Activated CD8-positive, alpha-beta memory T cell treated with anti-CD3 and anti-CD28 coated beads, Interleukin-2, amount 50 U/mL, for 48 hours (primary cell): Measurements from ENCODE around the gene ARX.
A peak's percentile ranks its signal among the peaks of the same experiment; 100 is the strongest.

Experiments used
- DNase-seq: peaks from one replicate; pipeline ENCODE4 v3.0.0-alpha.2; 2020

Gene ARX

DNA sequence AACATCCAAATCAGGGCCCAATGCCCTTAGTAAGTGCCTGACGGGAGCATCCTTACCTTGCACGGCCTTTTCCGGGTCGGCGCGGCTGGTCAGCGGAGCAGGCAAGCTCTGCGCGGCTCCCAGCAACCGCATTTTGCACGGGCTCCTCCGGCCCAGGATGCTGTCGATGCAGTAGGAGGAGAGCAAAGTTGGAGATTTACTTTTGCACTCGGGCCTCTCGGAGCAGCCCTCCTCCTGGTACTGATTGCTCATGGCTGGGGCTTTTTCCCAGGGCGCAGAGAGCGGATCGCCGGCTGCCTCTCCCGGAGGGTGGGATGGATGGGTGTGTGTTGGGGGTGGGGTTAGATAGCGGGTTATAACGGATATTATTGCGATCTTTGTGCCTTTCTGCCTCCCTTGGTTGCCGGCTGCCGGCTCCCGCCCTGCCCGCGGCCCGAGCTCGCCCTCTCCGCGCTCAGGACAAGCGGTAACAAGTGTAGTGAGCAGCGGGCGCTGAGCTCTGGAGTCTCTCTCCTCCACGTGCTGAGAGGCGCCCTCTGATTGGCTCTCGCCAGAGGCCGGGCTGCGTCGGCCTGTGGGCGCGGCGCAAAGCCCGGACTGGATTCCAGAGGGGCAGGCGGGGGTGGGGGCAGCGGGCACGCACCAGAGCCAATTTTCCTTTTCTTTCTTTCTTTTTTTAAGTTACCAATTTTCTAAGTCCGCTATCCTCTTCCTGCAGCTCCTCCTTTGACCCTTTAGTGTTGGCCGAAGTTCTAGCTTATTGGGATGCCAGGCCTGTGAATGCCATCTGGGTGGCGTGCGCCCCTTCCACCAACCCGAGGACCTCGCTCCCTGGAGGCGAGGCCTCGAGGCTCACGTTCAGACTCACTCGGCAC is at the start of gene ARX:
TSS of gene ARX (minus strand) at position 480 of the 875 bp plus-strand sequence. CDS start at position 252, 228 bp downstream.
- peak; percentile 61 for DNase-seq

- DNase-seq = no peak
These were observed 43.5 kb upstream of the ARX start for GRCh38 chrX:25059273-25059672.

DNA sequence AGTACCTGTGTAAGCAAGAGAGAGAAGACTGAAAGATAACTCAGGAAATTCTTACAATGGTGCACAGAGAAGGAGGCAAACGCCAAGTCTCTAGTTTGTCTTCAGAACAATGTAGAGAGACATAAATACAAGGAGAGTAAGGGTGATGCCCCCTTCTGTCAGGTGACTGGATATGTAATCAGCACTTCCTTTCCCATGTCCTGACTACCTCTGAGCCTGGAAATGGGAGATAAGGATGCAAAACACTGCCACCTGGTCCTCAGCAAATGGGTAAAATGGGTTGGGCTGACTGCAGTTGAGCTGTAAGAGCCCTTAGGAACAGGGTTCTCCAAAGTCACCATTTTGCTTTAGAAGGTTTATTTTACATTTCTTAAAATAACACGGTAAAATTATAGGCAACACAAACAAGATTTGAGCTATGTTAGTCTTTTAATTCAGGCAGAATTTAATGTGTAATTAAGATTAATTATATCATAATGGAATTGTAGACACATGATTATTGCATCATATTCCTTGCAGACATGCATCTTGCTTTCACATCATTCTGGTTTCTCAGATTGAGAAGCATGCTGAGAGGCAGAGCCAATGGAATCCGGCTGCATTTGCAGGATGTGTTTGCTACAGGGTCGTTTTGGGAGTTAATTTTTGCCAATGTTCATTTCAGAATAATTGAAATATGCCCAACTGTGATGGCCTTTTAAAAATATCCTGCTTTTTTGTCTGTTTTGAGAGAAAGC is 37.2 kb upstream of the ARX start:
- no peak for DNase-seq

- DNase-seq = no peak
These were observed 34.2 kb upstream of the ARX start for GRCh38 chrX:25049971-25050370.

GRCh38 chrX:25049357-25049756 is 33.6 kb upstream of the ARX start:
- no peak for DNase-seq

GRCh38 chrX:25048178-25048577 is 32.4 kb upstream of the ARX start:
- DNase-seq = no peak

GRCh38 chrX:25043192-25043591 is 27.4 kb upstream of the ARX start:
- no peak for DNase-seq

- DNase-seq = no peak
These were observed 23.3 kb upstream of the ARX start for GRCh38 chrX:25039036-25039435.

DNA sequence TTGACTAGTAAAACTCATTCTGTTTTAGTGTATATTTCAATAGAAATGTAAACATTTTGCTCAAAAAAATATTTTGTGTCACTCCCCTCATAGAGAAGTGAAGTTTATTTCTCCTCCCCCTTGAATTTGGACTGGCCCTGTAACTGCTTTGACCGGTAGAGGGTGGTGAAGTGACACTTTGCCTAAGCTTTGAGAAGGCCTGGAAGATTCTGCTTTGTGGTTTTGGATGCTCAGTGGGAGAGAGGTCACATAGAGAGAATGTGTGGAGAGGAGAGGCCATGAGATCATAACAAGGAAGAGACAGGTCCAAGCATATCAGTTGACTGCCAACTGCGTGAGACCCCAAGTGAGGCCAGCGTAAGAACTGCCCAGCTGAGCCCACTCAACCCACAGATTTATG is 19.1 kb upstream of the ARX start:
- no peak for DNase-seq

DNA sequence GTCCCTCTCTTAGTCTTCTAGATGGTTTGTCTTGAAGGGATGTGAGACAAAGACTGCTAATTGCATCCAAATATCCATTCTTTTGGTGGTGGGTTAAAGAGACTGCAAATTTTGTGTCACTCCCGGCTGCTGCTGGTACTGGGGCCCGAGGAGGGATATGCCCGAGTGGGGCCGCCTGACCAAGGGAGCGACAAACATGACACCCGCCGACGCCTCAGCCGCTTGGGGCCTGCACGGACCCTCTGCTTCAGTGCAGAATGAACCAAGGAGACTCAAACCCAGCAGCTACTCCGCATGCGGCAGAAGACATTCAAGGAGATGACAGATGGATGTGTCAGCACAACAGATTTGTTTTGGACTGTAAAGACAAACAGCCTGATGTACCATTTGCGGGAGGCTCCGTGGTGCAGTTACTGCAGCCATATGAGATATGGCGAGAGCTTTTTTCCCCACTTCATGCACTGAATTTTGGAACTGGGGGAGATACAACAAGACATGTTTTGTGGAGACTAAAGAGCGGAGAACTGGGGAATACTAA is 13.6 kb upstream of the ARX start:
- DNase-seq = no peak

DNA sequence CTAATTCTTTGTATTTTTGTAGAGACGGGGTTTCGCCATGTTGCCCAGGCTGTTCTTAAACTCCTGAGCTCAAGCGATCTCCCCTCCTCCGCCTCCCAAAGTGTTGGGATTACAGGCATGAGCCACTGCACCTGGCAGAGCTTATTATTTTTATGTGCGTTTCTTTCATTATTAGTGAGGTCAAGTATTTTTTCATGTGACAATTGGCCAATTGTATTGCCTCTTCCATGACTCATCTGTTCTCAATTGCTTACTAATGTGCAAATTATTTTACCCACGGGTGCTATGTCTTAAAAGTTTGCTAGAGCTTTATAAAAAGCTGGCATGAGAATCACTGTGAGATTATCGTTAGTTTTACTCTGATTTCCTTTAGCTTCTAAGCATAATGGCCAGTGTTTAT is 13.0 kb upstream of the ARX start:
- no peak for DNase-seq

- no peak for DNase-seq
These were observed 10.8 kb upstream of the ARX start for GRCh38 chrX:25026576-25026975.

DNA sequence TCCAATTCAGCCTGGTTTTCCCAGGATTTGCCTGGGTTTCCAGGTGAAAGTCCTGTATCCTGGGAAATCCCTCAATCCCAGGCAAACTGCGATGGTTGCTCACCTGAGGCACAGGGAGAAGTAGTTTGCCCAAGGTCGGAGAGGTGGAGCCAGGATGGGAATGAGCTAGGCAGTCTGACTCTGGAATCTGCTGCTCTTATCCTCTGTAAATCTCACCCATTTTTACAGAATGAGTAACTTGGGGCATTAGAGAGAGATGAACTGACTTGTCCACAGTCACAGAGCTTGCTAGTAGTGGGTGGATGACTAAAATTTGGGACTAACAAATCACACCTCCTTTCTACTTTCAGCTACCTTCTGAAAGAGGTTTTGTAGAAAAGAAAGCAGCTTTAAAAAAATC is 9.8 kb upstream of the ARX start:
- no peak for DNase-seq

GRCh38 chrX:25023908-25024307 is 8.1 kb upstream of the ARX start:
- DNase-seq = no peak

- peak; percentile 49 for DNase-seq
These were observed 6.9 kb upstream of the ARX start for GRCh38 chrX:25022499-25023325.

DNA sequence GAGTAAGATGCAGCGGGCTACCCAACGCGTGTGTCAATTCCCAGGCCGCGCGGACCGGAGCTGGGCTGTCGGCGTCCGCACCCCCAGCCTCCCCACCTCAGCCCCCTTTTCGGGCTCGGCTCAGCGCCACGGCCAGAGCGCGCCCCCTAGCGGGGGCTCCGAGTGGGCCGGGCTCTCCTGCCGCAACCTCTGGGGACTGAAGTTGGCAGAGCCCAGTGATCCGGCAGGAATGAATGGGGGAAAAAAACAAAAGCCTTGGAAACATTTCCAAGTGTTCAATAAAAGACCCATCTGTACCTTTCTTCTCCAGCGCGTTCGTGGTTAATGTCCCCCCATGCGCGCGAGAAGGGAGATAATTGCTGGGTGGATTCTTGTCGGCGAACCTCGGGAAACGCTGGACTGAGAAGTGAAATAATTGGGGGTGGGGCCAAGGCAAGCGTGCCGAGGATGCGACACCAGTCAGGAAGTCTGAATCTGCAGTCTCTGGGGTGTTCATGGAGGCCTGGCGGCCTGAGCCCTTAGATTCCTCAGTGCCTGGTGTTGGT is 5.2 kb upstream of the ARX start:
- peak; percentile 77 for DNase-seq

GRCh38 chrX:25020391-25020904 is 4.7 kb upstream of the ARX start:
- DNase-seq = peak; percentile 48

DNA sequence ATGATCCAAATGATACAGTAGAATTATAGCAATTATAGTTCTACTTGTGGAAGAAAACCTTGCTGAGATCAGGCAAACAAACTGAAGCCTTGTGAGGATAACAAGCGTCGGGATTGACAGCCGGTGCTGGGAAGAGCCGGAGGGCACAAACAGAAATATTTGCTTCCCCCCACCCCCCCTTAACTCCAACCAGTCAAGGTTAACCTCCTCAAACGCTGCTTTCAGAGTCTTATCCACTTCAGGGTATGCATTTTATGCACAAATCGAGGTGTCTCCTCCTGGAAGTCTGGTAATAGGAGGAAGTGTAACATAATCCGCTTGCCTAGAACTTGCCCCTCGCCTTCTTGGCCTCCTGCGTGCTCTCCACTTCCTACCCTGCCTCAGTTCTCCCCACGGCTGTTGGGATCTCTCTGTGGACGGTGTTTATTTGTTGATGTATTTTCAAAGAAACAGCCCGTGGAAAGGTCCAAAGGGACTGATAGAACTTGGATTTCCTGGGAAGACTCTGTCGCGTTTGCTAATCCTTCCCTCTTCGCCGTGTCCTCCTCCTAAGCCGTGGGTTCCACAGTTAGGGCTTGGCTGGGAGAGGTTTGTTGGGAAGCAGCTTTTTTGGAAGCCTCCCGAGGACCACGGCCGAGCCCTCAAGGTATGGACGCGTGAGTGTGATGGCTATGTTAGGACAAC is 4.1 kb upstream of the ARX start:
- no peak for DNase-seq

DNA sequence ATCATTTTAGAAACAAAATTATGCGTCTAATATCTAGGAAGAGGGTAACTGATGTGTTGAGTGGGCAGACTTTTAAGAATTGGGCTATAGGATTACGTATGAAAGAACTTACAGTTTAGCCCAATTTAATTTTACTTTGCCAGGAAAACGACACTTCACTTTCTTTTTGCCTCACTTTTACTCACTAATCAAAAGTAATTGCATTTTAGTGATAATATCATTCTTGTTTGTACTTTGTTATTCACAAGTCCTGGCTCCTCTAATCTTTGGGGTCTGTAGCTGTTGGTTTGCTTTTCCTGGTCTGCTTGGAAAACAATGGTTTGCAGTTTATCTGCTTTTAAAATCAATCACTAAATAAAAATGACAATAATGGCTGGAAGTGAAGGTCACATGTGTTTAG is 2.9 kb upstream of the ARX start:
- DNase-seq = no peak

DNA sequence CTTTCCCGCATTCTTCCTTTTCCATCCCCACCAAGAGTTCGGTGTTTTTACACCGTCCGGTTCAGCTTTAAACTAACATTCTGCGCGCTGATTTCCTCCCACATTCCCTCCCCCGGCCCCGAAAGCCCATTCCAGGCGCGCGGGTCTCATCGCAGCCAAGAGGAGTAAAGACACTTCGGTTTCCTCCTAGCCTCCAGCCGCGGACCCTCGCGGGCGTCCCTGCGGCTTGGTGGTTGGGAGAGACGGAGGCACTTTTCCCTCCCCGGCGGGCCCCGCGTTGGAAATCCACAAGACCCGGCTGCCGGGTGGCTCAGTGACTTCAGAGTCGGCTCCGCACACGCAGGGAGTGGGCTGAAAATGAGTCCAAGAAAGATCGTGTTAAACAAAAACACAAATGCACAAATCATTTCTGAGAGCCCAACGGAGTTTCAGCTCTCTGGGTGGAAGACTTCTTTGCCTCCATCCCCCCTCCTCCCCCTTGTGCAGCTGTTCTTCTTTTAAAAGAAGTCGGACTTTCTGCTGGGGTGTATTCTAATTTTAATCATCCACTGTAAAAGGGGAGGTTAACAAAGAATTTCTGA is 2.0 kb upstream of the ARX start:
- DNase-seq = peak; percentile 50

- no peak for DNase-seq
These were observed 1.3 kb upstream of the ARX start for GRCh38 chrX:25016938-25017598.
